Testis (tissue), 2 donors: ENCODE results near the gene ENDOV.

Source experiments
- POLR2A ChIP-seq: fragments of 450-650 bp; IDR thresholded peaks from one replicate; pipeline ENCODE4 v1.6.1; 2017; ENCODE audit warnings: antibody characterized with exemption, mild to moderate bottlenecking, moderate library complexity
- TF ChIP-seq, protein P1 (sequence below), 3 experiments: fragments of 450-650 bp in 2 of 3; fragments of 200-600 bp in 1 of 3; sonication (generic) in 1 of 3; IDR thresholded peaks; one replicate each; pipeline ENCODE4 v1.5.1; 2016 to 2019; ENCODE audit warnings: antibody characterized with exemption in 3 of 3, mild to moderate bottlenecking in 2 of 3, moderate library complexity in 1 of 3

DNA sequence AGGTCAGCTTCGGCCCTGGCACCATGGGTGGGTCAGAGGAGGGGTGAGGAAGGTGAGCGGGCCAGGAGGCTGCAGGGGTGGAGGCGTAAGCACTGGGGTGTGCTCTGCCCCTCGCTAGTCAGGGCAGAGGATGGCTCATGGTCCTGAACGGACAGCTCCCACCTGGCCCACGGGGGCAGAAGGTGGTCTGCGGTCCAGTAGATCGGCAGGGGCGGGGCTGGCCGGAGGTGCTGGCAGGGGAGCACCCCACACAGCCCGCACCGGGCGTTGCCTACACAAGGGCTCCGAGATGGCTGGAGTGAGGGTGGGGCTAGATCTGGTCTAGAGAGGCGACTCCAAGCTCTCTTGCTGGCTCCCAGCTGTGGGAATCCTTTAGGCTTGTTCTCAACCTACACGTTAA lies 53.3 kb downstream of the ENDOV start:
- TF ChIP-seq, protein P1, sequence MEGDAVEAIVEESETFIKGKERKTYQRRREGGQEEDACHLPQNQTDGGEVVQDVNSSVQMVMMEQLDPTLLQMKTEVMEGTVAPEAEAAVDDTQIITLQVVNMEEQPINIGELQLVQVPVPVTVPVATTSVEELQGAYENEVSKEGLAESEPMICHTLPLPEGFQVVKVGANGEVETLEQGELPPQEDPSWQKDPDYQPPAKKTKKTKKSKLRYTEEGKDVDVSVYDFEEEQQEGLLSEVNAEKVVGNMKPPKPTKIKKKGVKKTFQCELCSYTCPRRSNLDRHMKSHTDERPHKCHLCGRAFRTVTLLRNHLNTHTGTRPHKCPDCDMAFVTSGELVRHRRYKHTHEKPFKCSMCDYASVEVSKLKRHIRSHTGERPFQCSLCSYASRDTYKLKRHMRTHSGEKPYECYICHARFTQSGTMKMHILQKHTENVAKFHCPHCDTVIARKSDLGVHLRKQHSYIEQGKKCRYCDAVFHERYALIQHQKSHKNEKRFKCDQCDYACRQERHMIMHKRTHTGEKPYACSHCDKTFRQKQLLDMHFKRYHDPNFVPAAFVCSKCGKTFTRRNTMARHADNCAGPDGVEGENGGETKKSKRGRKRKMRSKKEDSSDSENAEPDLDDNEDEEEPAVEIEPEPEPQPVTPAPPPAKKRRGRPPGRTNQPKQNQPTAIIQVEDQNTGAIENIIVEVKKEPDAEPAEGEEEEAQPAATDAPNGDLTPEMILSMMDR (IDR thresholded peaks at IDR 0.05) = no peak
- no peak for TF ChIP-seq POLR2A
